ENCODE data around the gene CYTH3.
A peak's percentile ranks its signal among the peaks of the same experiment; 100 is the strongest.
"Not testable (repeated sequence)": the region's sequence is repeated elsewhere in the genome, so short reads cannot be mapped to it uniquely, and the experiment has no call there.

The CYTH3 gene

GRCh38 chr7:6232534-6232933, 39.9 kb downstream of the CYTH3 start:
- H3K4me3 ChIP-seq (ENCODE audit: low read depth, low read length) = no peak overlapping the region
- TF ChIP-seq, protein P1, sequence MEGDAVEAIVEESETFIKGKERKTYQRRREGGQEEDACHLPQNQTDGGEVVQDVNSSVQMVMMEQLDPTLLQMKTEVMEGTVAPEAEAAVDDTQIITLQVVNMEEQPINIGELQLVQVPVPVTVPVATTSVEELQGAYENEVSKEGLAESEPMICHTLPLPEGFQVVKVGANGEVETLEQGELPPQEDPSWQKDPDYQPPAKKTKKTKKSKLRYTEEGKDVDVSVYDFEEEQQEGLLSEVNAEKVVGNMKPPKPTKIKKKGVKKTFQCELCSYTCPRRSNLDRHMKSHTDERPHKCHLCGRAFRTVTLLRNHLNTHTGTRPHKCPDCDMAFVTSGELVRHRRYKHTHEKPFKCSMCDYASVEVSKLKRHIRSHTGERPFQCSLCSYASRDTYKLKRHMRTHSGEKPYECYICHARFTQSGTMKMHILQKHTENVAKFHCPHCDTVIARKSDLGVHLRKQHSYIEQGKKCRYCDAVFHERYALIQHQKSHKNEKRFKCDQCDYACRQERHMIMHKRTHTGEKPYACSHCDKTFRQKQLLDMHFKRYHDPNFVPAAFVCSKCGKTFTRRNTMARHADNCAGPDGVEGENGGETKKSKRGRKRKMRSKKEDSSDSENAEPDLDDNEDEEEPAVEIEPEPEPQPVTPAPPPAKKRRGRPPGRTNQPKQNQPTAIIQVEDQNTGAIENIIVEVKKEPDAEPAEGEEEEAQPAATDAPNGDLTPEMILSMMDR (conservative IDR thresholded peaks at IDR 0.05; ENCODE audit: low read depth, low read length) = no peak
- no peak for DNase-seq (ENCODE audit: low read depth)

- DNase-seq (ENCODE audit: low read depth) = no peak
- no peak overlapping the region for H3K4me3 ChIP-seq (ENCODE audit: low read depth, low read length)
- TF ChIP-seq, protein P1 (conservative IDR thresholded peaks at IDR 0.05; ENCODE audit: low read depth, low read length) = no peak
These were observed 40.3 kb downstream of the CYTH3 start for GRCh38 chr7:6232116-6232515.

GRCh38 chr7:6231184-6231583, 41.2 kb downstream of the CYTH3 start:
- TF ChIP-seq, protein P1 (conservative IDR thresholded peaks at IDR 0.05; ENCODE audit: low read depth, low read length) = no peak
- H3K4me3 ChIP-seq (ENCODE audit: low read depth, low read length) = no peak overlapping the region
- no peak for DNase-seq (ENCODE audit: low read depth)

GRCh38 chr7:6229284-6229683, 43.1 kb downstream of the CYTH3 start:
- not testable (repeated sequence) for DNase-seq (ENCODE audit: low read depth); H3K4me3 ChIP-seq (ENCODE audit: low read depth, low read length)

GRCh38 chr7:6228361-6229229, 43.8 kb downstream of the CYTH3 start:
- H3K4me3 ChIP-seq (ENCODE audit: low read depth, low read length) = no peak overlapping the region
- TF ChIP-seq, protein P1 (conservative IDR thresholded peaks at IDR 0.05; ENCODE audit: low read depth, low read length) = no peak
- peak; percentile 78 for DNase-seq (ENCODE audit: low read depth)

DNA sequence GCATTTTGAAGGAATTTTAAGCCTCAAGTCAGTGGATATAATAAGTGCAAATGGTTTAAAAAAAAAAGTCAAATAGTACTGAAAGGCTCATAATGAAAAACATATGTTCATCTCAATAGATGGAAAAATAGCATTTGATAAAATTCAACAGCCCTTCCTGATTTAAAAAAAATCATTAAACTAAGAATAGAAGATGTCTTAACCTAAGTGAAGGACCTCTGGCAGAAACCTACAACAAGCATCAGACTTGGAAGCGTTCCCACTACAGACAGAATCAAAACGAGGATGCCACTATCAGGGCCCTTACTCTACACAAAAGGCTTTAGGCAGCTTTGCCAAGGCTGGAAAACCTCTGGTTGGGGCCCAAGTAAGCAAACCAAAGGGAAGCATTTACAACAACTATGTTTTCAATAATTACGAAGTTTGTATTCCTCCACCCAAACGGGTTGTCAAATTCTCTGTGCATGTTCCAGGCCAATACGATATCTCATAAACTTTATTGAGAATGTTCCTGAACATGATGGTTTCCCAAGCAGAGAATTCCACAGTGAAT, 45.1 kb downstream of the CYTH3 start:
- DNase-seq (ENCODE audit: low read depth) = peak; percentile 76
- no peak overlapping the region for H3K4me3 ChIP-seq (ENCODE audit: low read depth, low read length)
- TF ChIP-seq, protein P1 (conservative IDR thresholded peaks at IDR 0.05; ENCODE audit: low read depth, low read length) = no peak

DNA sequence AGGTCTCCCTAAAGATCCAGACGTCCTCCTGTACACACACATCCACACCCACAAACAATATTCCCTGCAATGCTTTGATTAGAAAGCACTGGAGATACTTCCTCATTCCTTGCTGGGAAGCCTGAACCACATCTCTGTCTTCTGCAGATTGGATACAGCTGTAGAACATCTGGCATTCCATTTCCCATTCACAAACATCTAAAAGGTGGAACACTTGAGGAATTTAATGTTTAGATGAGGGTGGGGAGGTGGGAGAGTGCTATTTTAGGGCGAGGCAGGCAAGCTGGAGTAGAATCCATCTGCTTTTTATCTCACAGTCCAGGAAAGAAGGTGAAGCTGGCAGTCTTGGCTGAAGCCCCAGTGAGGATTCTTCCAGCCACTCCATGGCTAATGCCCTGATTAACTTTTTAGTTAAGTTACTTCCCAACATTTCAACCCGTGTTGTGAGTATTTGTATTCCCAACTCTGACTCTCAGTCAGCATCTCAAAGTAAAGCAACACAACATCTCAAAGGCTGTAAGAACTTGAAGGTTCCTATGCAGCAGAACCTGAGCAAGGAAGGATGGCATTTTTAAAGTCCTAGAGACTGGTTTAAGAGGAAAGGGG, 46.1 kb downstream of the CYTH3 start:
- peak; percentile 67 for DNase-seq (ENCODE audit: low read depth)
- TF ChIP-seq, protein P1 (conservative IDR thresholded peaks at IDR 0.05; ENCODE audit: low read depth, low read length) = no peak
- no peak overlapping the region for H3K4me3 ChIP-seq (ENCODE audit: low read depth, low read length)

DNA sequence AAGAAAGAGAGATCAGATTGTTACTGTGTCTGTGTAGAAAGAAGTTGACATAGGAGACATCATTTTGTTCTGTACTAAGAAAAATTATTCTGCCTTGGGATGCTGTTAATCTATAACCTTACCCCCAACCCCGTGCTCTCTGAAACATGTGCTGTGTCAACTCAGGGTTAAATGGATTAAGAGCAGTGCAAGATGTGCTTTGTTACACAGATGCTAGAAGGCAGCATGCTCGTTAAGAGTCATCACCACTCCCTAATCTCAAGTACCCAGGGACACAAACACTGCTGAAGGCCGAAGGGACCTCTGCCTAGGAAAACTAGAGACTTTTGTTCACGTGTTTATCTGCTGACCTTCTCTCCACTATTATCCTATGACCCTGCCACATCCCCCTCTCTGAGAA, 49.0 kb downstream of the CYTH3 start:
- DNase-seq (ENCODE audit: low read depth) = not testable (repeated sequence)

GRCh38 chr7:6223010-6223409, 49.4 kb downstream of the CYTH3 start:
- H3K4me3 ChIP-seq (ENCODE audit: low read depth, low read length); DNase-seq (ENCODE audit: low read depth): not testable (repeated sequence)

More for the DNA sequence above, 49.0 kb downstream of the CYTH3 start:
- not testable (repeated sequence) for H3K4me3 ChIP-seq (ENCODE audit: low read depth, low read length)
